OCI-LY3 (cell line): ENCODE results near the gene HOXC6.

Experiments used
- H2AFZ ChIP-seq: fragments of 200-600, 300-600 bp; shearing (Covaris generic); 2 replicates; pipeline ENCODE4 v1.6.0; 2014; ENCODE audit warnings: antibody characterized with exemption, low read depth, low read length
- H3K27ac ChIP-seq: fragments of 200-600, 300-600 bp; sonication (generic); 2 replicates; pipeline ENCODE4 v1.5.1; 2014; ENCODE audit warnings: mild to moderate bottlenecking, low read length, moderate library complexity, mixed read lengths
- H3K27me3 ChIP-seq: fragments of 200-600, 300-600 bp; sonication (generic); 2 replicates; pipeline ENCODE4 v1.6.1; 2014; ENCODE audit warnings: low read depth, low read length, mixed read lengths
- H3K36me3 ChIP-seq: fragments of 200-600, 300-600 bp; sonication (generic); replicated peaks from 2 replicates; pipeline ENCODE3; 2014; ENCODE audit warnings: low read depth, low read length, mixed read lengths
- H3K4me1 ChIP-seq: fragments of 300-600, 200-600 bp; sonication (generic); 2 replicates; pipeline ENCODE4 v1.6.1; 2014; ENCODE audit warnings: low read length, mixed read lengths
- H3K4me2 ChIP-seq: fragments of 200-600, 300-600 bp; sonication (generic); 2 replicates; pipeline ENCODE4 v1.6.1; 2014; ENCODE audit warnings: low read length, mixed read lengths
- H3K4me3 ChIP-seq: fragments of 300-600, 200-600 bp; sonication (generic); 2 replicates; pipeline ENCODE4 v1.5.1; 2014; ENCODE audit warnings: antibody characterized with exemption, mild to moderate bottlenecking, low read length, moderate library complexity
- H3K79me2 ChIP-seq: fragments of 300-600, 200-600 bp; shearing (Covaris generic); 2 replicates; pipeline ENCODE4 v1.6.1; 2014; ENCODE audit warnings: mild to moderate bottlenecking, low read length, mixed read lengths
- H3K9ac ChIP-seq: fragments of 300-600, 200-600 bp; shearing (Covaris generic); 2 replicates; pipeline ENCODE4 v1.6.0; 2014; ENCODE audit warnings: mild to moderate bottlenecking, low read length, moderate library complexity
- H3K9me3 ChIP-seq: fragments of 200-600, 300-600 bp; shearing (Covaris generic); 2 replicates; pipeline ENCODE4 v1.6.1; 2014; ENCODE audit warnings: low read length, mixed read lengths; ENCODE audit not compliant: insufficient read depth
- H4K20me1 ChIP-seq: fragments of 200-600, 300-600 bp; sonication (generic); 2 replicates; pipeline ENCODE4 v1.6.1; 2016; ENCODE audit warnings: low read length, mixed read lengths; ENCODE audit not compliant: insufficient read depth
- EZH2phosphoT487 ChIP-seq: fragments of 200-600 bp; shearing (Covaris generic); IDR thresholded peaks from 2 replicates; pipeline ENCODE4 v1.6.1; 2018; ENCODE audit warnings: antibody characterized with exemption, mixed run types, low read depth
- TF ChIP-seq, protein P1 (sequence below): fragments of 200-600, 300-600 bp; sonication (generic); IDR thresholded peaks from 2 replicates; pipeline ENCODE4 v1.5.1; 2014; ENCODE audit warnings: antibody characterized with exemption, low read length, low read depth

HOXC6 gene

DNA sequence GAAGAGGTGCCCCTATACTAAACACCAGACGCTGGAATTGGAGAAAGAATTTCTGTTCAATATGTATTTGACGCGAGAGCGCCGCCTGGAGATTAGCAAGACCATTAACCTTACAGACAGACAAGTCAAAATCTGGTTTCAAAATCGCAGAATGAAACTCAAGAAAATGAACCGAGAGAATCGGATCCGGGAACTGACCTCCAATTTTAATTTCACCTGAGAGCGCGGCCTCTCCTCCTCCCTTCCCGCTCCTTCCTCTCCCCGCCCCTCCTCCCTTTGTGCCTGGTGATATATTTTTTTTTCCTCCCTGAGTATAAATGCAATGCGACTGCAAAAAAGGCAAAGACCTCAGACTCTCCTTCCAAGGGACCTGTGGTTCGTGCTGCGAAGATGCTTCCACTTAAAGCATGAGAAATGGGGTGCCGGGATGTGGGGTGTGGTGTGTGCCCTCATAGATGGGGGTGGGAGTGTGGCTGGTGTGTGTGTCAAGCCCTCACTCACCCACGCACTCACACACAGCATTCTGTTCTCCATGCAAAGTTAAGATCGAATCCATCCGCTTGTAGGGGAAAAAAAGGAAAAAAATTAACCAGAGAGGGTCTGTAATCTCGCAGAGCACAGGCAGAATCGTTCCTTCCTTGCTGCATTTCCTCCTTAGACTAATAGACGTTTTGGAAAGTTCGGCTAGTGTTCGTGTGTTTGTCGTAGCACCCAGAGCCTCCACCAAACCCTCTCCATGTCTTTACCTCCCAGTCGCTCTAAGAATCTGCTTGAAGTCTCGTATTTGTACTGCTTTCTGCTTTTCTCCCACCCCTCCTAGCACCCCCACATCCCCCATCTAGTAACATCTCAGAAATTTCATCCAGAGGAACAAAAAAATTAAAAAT lies 38.8 kb upstream of the HOXC6 start:
- no peaks in the 10 kb centered on the region for H3K9me3 ChIP-seq
- H3K27ac ChIP-seq: peak overlapping the region; percentile 66
- peak overlapping the region; percentile 99 for H3K4me2 ChIP-seq
- H4K20me1 ChIP-seq: no peaks in the 10 kb centered on the region
- H3K36me3 ChIP-seq: no peaks in the 10 kb centered on the region
- H2AFZ ChIP-seq: no peak overlapping the region
- H3K79me2 ChIP-seq: no peaks in the 10 kb centered on the region
- 0 out of 2 replicates have a peak, but pooled peaks cover 8% of the 10 kb centered on the region for H3K27me3 ChIP-seq
- peak overlapping the region; percentile 77 for H3K4me3 ChIP-seq
- H3K4me1 ChIP-seq: peaks cover 69% of the 10 kb centered on the region
- no peak for TF ChIP-seq EZH2phosphoT487
- TF ChIP-seq, protein P1, sequence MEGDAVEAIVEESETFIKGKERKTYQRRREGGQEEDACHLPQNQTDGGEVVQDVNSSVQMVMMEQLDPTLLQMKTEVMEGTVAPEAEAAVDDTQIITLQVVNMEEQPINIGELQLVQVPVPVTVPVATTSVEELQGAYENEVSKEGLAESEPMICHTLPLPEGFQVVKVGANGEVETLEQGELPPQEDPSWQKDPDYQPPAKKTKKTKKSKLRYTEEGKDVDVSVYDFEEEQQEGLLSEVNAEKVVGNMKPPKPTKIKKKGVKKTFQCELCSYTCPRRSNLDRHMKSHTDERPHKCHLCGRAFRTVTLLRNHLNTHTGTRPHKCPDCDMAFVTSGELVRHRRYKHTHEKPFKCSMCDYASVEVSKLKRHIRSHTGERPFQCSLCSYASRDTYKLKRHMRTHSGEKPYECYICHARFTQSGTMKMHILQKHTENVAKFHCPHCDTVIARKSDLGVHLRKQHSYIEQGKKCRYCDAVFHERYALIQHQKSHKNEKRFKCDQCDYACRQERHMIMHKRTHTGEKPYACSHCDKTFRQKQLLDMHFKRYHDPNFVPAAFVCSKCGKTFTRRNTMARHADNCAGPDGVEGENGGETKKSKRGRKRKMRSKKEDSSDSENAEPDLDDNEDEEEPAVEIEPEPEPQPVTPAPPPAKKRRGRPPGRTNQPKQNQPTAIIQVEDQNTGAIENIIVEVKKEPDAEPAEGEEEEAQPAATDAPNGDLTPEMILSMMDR: peak; percentile 79
- peak overlapping the region; percentile 66 for H3K9ac ChIP-seq

DNA sequence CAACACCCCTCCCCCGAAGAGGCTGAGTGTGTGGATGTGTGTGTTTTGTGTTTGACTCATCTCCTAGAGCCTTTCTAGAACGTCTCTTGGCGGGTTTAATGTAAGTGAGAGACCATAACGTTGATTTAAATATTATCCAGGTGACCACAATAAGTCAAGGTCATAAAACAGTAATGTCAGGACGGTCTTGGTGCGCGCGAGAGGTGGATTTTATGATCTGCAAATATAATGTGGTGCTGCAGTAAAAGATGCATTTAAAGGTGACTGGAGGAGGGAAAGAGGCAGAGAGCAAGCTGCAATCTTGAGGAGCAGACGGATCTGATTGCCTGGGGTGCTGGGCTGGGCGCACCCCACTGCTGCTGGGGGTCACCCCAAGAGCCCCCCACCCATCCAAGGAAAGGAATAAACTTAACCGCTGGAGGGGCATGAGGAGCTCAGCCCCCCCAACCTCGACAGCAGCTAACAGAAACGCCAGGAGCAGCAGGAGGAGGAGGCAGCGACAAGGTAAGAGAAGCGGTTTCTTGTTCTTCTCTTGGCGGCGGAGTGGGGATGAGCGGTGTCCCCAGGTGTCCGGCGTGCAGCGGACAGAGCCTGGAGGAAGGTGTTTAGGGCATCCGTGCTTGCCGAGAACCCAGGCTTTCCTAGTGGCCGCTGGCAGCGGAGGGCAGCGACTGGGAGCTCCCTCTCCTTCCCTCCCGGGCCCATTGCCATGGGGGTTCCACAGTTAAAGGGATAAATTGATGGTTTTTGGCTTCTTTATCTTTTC lies 37.7 kb upstream of the HOXC6 start:
- Histone ChIP-seq H3K9ac (peak overlapping the region; percentile 66), H4K20me1 (no peaks in the 10 kb centered on the region), H3K4me2 (peak overlapping the region; percentile 99), H3K27me3 (0 out of 2 replicates have a peak, but pooled peaks cover 8% of the 10 kb centered on the region), H2AFZ (no peak overlapping the region), H3K9me3 (no peaks in the 10 kb centered on the region), H3K79me2 (no peaks in the 10 kb centered on the region), H3K27ac (no peak overlapping the region), H3K36me3 (no peaks in the 10 kb centered on the region), H3K4me1 (peaks cover 67% of the 10 kb centered on the region), H3K4me3 (peak overlapping the region; percentile 77)
- no peak for TF ChIP-seq EZH2phosphoT487
- TF ChIP-seq, protein P1: no peak

DNA sequence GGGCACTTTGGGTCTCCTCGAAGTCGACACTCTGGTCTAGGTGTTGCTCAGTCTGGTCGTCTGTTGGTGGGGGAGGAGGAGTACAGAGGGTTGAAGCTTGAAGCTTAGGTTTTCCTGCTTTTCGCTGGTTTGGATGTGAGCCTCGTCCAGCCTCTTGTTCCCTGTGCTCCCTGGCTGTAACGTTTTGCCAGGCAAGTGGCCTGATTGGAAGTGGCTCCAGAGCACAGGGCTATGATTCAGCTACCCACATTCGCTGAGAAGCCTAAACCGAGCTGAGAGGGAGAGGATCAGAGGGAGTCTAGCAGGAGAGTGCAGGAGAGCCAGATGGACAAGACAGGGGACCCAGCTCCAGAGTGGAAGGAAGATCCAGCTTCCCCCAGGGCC lies 37.2 kb upstream of the HOXC6 start:
- Histone ChIP-seq H3K9me3 (no peaks in the 10 kb centered on the region), H3K36me3 (no peaks in the 10 kb centered on the region), H3K9ac (peak overlapping the region; percentile 9; the same call in 1 of the 2 replicates), H3K4me3 (peak overlapping the region; percentile 77), H3K4me2 (peak overlapping the region; percentile 99), H3K27me3 (0 out of 2 replicates have a peak, but pooled peaks cover 8% of the 10 kb centered on the region), H4K20me1 (no peaks in the 10 kb centered on the region), H3K79me2 (no peaks in the 10 kb centered on the region), H2AFZ (no peak overlapping the region), H3K4me1 (peaks cover 67% of the 10 kb centered on the region), H3K27ac (no peak overlapping the region)
- no peak for TF ChIP-seq EZH2phosphoT487
- TF ChIP-seq, protein P1: no peak

DNA sequence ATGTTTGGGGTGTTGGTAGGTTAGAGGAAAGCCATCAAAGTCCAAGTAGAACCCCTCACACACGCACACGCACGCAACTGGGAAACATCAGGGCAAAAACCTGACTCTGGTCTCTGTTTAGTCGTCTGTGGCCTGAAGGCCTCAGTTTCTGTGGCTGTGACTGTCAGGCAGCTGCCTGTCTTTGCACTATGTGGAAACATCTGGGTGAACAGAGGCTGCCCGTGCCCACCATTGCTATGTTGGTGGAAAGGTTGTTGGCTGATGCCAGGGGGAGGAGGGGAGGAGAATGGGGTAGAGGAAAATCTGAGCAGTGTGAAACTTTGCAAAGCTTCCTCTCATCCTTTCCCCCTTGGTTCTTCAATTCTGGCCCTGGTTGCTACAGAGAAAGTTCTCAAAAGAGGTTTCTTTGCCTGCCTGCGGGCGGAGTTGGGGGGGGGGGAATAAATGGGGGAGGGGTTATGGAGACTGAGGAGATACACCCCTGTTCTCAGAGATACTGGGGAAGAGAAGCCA lies 35.8 kb upstream of the HOXC6 start:
- Histone ChIP-seq H3K27me3 (0 out of 2 replicates have a peak, but pooled peaks cover 8% of the 10 kb centered on the region), H3K9ac (peak overlapping the region; percentile 27; the same call in 1 of the 2 replicates), H2AFZ (no peak overlapping the region), H3K4me1 (peaks cover 70% of the 10 kb centered on the region), H4K20me1 (no peaks in the 10 kb centered on the region), H3K4me3 (peak overlapping the region; percentile 1; the same call in 1 of the 2 replicates), H3K79me2 (no peaks in the 10 kb centered on the region), H3K9me3 (no peaks in the 10 kb centered on the region), H3K4me2 (peak overlapping the region; percentile 99), H3K27ac (peak overlapping the region; percentile 18; the same call in 1 of the 2 replicates), H3K36me3 (no peaks in the 10 kb centered on the region)
- no peak for TF ChIP-seq EZH2phosphoT487
- TF ChIP-seq, protein P1: no peak
